HL-60 (cell line): ENCODE results near the gene RBFA.
A peak's percentile ranks its signal among the peaks of the same experiment; 100 is the strongest.

ENCODE experiments used
- DNase-seq, 2 experiments: peaks; one replicate each; pipeline ENCODE4 v3.0.0-alpha.2; 2010 to 2020; ENCODE audit warnings: low read depth in 1 of 2, low spot score in 1 of 2
- H3K27ac ChIP-seq: fragments of 250-450 bp; sonication (Bioruptor Pico); replicated peaks from 2 replicates; pipeline ENCODE4 v1.5.1; 2020; ENCODE audit warnings: mild to moderate bottlenecking, moderate library complexity
- H3K27me3 ChIP-seq: fragments of 250-450 bp; sonication (Bioruptor Pico); 2 replicates; pipeline ENCODE4 v1.5.1; 2021; ENCODE audit warnings: mild to moderate bottlenecking, moderate library complexity; ENCODE audit not compliant: insufficient read depth, poor library complexity, severe bottlenecking
- H3K4me3 ChIP-seq: replicated peaks from 2 replicates; pipeline ENCODE4 v1.5.1; 2011; ENCODE audit warnings: mild to moderate bottlenecking, control low read depth, low read length; ENCODE audit not compliant: insufficient read depth
- CTCF ChIP-seq: IDR thresholded peaks from one replicate; pipeline ENCODE4 v1.5.1; 2011; ENCODE audit warnings: low read length, control low read depth, inconsistent platforms; ENCODE audit not compliant: insufficient read depth
- GABPA ChIP-seq: IDR thresholded peaks from 2 replicates; pipeline ENCODE4 v1.6.1; 2012; ENCODE audit warnings: low read depth
- POLR2AphosphoS5 ChIP-seq: IDR thresholded peaks from 2 replicates; pipeline ENCODE4 v1.6.1; 2012; ENCODE audit warnings: low read depth
- REST ChIP-seq: IDR thresholded peaks from 2 replicates; pipeline ENCODE4 v1.6.1; 2012; ENCODE audit warnings: low read depth; ENCODE audit not compliant: insufficient replicate concordance
- SPI1 ChIP-seq: IDR thresholded peaks from 2 replicates; pipeline ENCODE4 v1.6.1; 2012; ENCODE audit warnings: low read depth, mild to moderate bottlenecking, borderline replicate concordance
- long read RNA-seq: library from polyadenylated mRNA; unstranded; transcript quantifications from one replicate; pipeline ENCODE4 v2.0.0, GENCODE V29; 2020

The RBFA gene, protein sequence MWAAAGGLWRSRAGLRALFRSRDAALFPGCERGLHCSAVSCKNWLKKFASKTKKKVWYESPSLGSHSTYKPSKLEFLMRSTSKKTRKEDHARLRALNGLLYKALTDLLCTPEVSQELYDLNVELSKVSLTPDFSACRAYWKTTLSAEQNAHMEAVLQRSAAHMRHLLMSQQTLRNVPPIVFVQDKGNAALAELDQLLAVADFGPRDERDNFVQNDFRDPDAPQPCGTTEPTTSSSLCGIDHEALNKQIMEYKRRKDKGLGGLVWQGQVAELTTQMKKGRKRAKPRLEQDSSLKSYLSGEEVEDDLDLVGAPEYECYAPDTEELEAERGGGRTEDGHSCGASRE
- long read RNA-seq, transcript RBFA-202 (7 exons, 1,407 nt), result major isoform, 251 of 312 reads
- long read RNA-seq, transcript RBFA-201 (6 exons, 1,219 nt), result minor isoform, 19 of 312 reads
- long read RNA-seq, partial matches to known transcripts, result 3 of 312 reads
- long read RNA-seq, other reads (novel, unspliced or antisense), result 37 of 312 reads

GRCh38 chr18:80034068-80034851, at the start of gene RBFA:
RBFA (plus strand) TSS chr18:80034434; CDS start chr18:80034496, 62 bp downstream.
- Histone ChIP-seq H3K27me3 (no peaks in the 10 kb centered on the region), H3K4me3 (peak within 1 kb of the TSS; percentile 75), H3K27ac (peak within 1 kb of the TSS; percentile 89)
- peak; percentile 100 for DNase-seq
- TF ChIP-seq GABPA (peak; percentile 43; the same call in 1 of the 2 replicates), SPI1 (0 out of 2 replicates have a peak, but pooled peaks have one; percentile 39), REST (peak; percentile 57), POLR2AphosphoS5 (peak; percentile 84), CTCF (no peak)

DNA sequence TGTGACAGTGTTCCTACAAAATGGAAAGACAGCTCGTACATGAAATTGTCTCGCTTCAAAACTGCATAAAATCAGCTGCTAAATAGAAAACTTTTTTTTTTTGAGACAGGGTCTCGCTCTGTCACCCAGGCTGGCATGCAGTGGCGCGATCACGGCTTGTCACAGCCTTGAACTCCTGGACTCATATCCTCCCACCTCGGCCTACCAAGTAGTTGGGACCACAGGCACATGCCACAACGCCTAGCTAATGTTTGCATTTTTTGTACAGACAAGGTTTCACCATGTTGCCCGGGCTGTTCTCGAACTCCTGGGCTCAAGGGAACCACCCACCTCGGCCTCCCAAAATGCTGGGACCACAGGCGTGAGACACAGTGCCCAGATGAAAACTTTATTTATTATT, 49.1 kb upstream of the RBFA start:
- no peak for TF ChIP-seq CTCF
- no peak for TF ChIP-seq GABPA
- no peak for TF ChIP-seq REST
- no peak for TF ChIP-seq SPI1
- TF ChIP-seq POLR2AphosphoS5, result no peak
- no peak overlapping the region for H3K27ac ChIP-seq
- no peak overlapping the region for H3K4me3 ChIP-seq
- H3K27me3 ChIP-seq, result no peaks in the 10 kb centered on the region
- DNase-seq, result no peak

GRCh38 chr18:79986726-79987125, 47.5 kb upstream of the RBFA start:
- H3K4me3 ChIP-seq, result peak overlapping the region; percentile 98
- TF ChIP-seq CTCF (no peak), POLR2AphosphoS5 (no peak), SPI1 (no peak), GABPA (no peak), REST (no peak)
- no peak for DNase-seq
- H3K27me3 ChIP-seq, result no peaks in the 10 kb centered on the region
- no peak overlapping the region; the same call in 1 of the 2 replicates for H3K27ac ChIP-seq
